Thoracic aorta (tissue), 2 donors: Measurements from ENCODE around the gene MYO3B. TPM values are rescaled to one million over a fixed set of nuclear protein-coding genes. Genes with fewer than 3 reads are reported as not detected.

Experiments used
- ATAC-seq: fragments of 150-250 bp; one replicate; pipeline ENCODE4 v1.8.0; 2017; ENCODE audit warnings: low read depth; ENCODE audit not compliant: insufficient number of reproducible peaks, low FRiP score
- DNase-seq: peaks from one replicate; pipeline ENCODE4 v3.0.0-alpha.2; 2020; ENCODE audit warnings: low spot score
- H3K27ac ChIP-seq, 2 donors: fragments of 200-600 bp; sonication (generic); 1 replicate in 1 of 2; 2 replicates in 1 of 2; pipeline ENCODE4 v1.5.1; 2016; ENCODE audit warnings: mild to moderate bottlenecking in 2 of 2, moderate library complexity in 2 of 2
- H3K27me3 ChIP-seq: fragments of 200-600 bp; sonication (generic); replicated peaks from 2 replicates; pipeline ENCODE4 v1.6.0; 2016; ENCODE audit warnings: mild to moderate bottlenecking; ENCODE audit not compliant: insufficient read depth
- H3K36me3 ChIP-seq: fragments of 200-600 bp; sonication (generic); one replicate; pipeline ENCODE4 v1.5.1; 2016
- H3K4me1 ChIP-seq, 2 donors: fragments of 200-600 bp; sonication (generic); 1 replicate in 1 of 2; 2 replicates in 1 of 2; pipeline versions ENCODE4 v1.5.1 to v1.6.0; 2016; ENCODE audit warnings: low read depth in 2 of 2, mild to moderate bottlenecking in 1 of 2; ENCODE audit not compliant: control insufficient read depth in 1 of 2
- H3K4me3 ChIP-seq: fragments of 200-600 bp; sonication (generic); 2 replicates; pipeline ENCODE4 v1.5.1; 2016; ENCODE audit warnings: mild to moderate bottlenecking
- H3K9me3 ChIP-seq: fragments of 200-600 bp; sonication (generic); 2 replicates; pipeline ENCODE4 v1.5.1; 2016
- total RNA-seq, 2 donors: library from RNA; depleted of rRNA; stranded (reverse); fragments of >200 nt; gene quantifications; one replicate each; pipeline versions ENCODE4 v1.1.0 to v1.2.3, GENCODE V29; 2016
- TF ChIP-seq, protein P1 (sequence below): fragments of 200-600 bp; sonication (generic); IDR thresholded peaks from one replicate; pipeline ENCODE4 v1.5.1; 2019; ENCODE audit warnings: antibody characterized with exemption

The MYO3B gene
- total RNA-seq, 2 donors from 2014 or later: not detected

GRCh38 chr2:170335351-170335750, 157.4 kb downstream of the MYO3B start:
- ATAC-seq: no peak
- no peak overlapping the region for H3K27ac ChIP-seq

GRCh38 chr2:170336408-170336807, 158.5 kb downstream of the MYO3B start:
- no peak for ATAC-seq
- no peaks in the 10 kb centered on the region for H3K36me3 ChIP-seq

More at GRCh38 chr2:170335351-170335750, 157.4 kb downstream of the MYO3B start:
- Histone ChIP-seq H3K36me3 (no peaks in the 10 kb centered on the region), H3K27me3 (no peaks in the 10 kb centered on the region), H3K4me1 (no peaks in the 10 kb centered on the region), H3K4me3 (no peak overlapping the region), H3K9me3 (no peaks in the 10 kb centered on the region)
- no peak for DNase-seq
- TF ChIP-seq, protein P1, sequence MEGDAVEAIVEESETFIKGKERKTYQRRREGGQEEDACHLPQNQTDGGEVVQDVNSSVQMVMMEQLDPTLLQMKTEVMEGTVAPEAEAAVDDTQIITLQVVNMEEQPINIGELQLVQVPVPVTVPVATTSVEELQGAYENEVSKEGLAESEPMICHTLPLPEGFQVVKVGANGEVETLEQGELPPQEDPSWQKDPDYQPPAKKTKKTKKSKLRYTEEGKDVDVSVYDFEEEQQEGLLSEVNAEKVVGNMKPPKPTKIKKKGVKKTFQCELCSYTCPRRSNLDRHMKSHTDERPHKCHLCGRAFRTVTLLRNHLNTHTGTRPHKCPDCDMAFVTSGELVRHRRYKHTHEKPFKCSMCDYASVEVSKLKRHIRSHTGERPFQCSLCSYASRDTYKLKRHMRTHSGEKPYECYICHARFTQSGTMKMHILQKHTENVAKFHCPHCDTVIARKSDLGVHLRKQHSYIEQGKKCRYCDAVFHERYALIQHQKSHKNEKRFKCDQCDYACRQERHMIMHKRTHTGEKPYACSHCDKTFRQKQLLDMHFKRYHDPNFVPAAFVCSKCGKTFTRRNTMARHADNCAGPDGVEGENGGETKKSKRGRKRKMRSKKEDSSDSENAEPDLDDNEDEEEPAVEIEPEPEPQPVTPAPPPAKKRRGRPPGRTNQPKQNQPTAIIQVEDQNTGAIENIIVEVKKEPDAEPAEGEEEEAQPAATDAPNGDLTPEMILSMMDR: no peak

GRCh38 chr2:170336916-170337315, 159.0 kb downstream of the MYO3B start:
- TF ChIP-seq, protein P1: no peak
- DNase-seq (no peak), ATAC-seq (no peak)
- H3K27me3 ChIP-seq: no peaks in the 10 kb centered on the region
- H3K4me1 ChIP-seq: no peaks in the 10 kb centered on the region
- H3K9me3 ChIP-seq: no peaks in the 10 kb centered on the region
- no peak overlapping the region for H3K27ac ChIP-seq
- H3K4me3 ChIP-seq: no peak overlapping the region
- no peaks in the 10 kb centered on the region for H3K36me3 ChIP-seq

More at GRCh38 chr2:170336408-170336807, 158.5 kb downstream of the MYO3B start:
- no peak for DNase-seq
- H3K4me1 ChIP-seq: no peaks in the 10 kb centered on the region
- H3K27ac ChIP-seq: no peak overlapping the region
- no peak overlapping the region for H3K4me3 ChIP-seq
- H3K27me3 ChIP-seq: no peaks in the 10 kb centered on the region
- TF ChIP-seq, protein P1: no peak
- H3K9me3 ChIP-seq: no peaks in the 10 kb centered on the region

DNA sequence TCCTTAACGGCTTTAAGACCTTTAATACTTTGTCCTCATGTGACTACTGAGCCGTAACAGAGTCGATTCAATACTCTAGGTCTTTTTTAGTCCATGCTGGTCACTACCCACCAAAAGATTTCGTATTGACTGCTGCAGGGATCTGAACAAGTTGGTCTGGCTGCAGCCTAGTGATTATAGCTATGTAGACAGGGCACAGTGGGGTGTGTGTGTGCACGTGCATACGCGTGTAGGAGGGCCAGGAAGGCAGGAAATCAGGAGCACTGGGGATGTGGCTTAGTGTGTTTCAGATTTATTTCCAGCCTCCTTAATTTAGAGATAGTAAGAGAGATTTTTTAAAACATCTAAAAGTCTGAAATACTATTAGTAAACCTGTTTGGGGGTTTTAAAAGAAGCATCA, 161.4 kb downstream of the MYO3B start:
- DNase-seq (no peak), ATAC-seq (no peak)
- H3K9me3 ChIP-seq: no peaks in the 10 kb centered on the region
- TF ChIP-seq, protein P1: no peak
- H3K4me1 ChIP-seq: no peaks in the 10 kb centered on the region
- no peaks in the 10 kb centered on the region for H3K36me3 ChIP-seq
- no peak overlapping the region for H3K27ac ChIP-seq
- no peaks in the 10 kb centered on the region for H3K27me3 ChIP-seq
- H3K4me3 ChIP-seq: no peak overlapping the region

DNA sequence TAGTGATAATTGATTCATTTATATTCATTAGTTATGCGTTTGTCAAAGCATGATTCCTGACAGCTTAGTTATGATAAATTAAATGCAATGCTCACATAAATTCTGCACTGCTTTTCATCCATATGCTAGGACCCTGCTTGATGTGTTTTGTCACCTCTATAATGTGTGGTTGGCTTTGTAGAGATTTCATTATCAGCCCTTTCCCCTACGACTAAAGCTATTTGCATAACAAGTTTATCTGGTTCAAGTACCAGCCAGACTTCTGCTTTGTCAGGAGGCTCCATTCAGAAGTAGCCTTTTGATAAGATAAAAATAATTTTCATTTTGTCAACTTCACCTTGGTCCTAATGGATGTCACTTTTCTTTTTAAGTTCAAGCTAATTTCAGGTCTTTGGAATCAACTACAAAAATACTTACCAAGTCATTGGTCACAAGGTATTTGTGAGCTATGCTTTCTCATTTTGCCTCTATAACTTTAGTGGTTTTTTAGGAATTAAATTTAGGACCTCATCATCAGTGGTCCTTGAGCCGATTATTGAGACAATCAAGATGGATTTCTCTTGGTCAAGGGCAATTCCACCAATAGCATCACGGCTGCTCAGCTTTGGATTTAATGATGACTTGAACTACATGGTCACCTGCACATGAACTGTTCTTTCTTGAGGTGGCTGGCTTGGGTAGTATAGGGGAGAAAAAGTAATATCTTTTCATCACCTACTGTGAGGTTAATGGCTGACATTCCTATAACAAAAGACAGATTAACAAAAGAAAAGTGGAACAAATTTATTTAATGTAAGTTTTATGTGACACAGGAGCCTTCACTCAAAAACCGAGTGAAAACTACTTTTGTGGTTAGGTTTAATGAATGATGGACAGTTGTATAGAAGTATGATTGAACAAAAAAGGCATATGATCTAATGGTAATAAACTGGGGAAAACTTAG, 162.1 kb downstream of the MYO3B start:
- Histone ChIP-seq H3K4me1 (no peaks in the 10 kb centered on the region), H3K27ac (no peak overlapping the region), H3K9me3 (no peaks in the 10 kb centered on the region), H3K27me3 (no peaks in the 10 kb centered on the region), H3K4me3 (no peak overlapping the region), H3K36me3 (no peaks in the 10 kb centered on the region)
- DNase-seq (no peak), ATAC-seq (no peak)
- TF ChIP-seq, protein P1: no peak
